G401.6 (cell line): ENCODE measurements around the gene LSP1.
"Not testable (repeated sequence)": the region's sequence is repeated elsewhere in the genome, so short reads cannot be mapped to it uniquely, and the experiment has no call there.

Experiments used
- FAIRE-seq: peaks from 2 replicates; lab custom pipeline; 2012; peaks lifted over from hg19 to GRCh38; lab: Jason Lieb, UNC

LSP1 gene

DNA sequence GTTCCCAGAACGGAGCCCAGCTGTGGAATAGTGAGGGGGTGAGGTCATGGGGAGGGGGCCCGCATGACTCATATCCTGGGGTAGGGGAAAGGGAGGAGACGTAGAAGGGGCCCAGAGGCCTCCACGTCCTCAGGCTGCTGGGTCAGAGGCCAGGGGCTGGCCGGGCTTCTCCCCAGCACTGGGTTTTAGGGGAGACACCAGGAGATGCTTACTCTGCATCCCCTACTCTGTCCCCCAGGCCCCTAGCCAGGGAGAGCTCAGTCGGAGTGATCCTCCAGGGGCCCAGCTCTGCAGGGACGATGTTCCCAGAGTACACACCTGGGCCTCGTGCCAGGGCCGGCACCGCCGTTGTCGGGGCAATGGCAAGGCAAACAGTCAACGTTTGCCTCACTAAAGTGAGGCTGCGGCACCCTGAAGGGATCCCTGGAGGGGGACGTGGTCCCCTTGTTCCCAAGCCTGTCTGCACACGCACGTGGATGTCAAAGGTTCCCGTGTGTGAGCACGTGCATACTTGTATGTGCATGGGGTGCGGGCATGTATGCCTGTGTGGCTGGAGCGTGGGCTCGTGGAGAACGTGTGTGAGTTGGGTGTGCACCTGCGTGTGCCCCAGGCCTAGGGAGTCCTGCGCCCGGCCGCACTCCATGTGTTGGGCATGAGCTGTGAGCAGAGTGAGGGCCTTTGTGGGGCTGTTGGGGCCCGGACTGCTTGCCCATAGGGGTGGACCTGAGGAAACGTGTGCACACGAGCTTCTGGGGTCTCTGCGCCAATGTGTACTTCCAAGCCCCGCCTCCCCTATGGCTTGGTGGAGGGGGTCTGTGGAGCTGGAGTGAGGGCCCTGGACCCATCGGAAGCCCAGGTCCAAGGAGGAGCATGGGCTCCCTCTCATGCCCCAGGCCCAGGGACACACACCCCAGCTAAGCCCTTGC lies 24.6 kb downstream of the LSP1 start:
- no peak for FAIRE-seq

DNA sequence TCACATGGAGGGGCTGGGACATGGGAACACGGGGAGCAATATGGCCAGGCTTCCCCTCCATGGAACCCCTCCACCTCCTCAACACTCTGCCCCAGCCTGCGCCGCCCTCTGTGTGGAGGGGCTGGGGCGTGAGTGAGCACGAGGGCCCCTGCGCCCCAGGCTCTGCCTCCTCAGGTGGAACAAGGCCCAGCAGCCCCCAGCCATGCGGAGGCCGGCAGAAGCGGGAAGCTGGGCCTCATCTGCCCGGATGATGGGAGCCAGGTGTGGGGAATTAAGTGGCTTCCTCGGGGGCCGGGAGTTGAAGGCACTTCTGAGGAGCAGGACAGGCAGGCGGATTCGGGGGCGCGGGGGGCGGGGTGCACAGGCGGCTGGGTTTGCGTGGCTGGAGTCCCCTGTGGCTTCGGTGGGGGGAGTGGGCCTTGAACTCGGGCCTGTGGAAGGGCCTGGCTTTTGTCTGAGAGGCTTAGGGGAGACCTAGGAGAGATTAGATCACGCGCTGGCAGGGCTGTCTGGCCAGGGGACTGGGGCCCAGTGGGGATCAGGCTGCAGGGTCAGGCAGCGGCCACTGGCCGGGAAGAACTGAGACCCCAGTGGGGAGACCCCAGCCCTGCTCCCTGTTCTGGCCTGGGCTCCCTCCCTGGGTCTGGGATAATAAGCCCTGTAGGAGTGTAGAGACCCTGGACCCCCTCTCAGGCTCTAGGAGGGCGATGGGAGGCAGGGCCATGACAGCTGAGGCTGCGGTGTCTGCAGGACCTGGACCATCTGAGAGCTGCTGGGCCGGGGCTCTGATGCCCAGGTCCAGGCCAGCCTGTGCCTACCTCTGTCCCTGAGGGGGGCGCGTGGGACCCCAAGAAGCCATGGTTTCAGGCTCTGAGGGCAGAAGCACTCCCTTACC lies 25.5 kb downstream of the LSP1 start:
- FAIRE-seq: no peak

DNA sequence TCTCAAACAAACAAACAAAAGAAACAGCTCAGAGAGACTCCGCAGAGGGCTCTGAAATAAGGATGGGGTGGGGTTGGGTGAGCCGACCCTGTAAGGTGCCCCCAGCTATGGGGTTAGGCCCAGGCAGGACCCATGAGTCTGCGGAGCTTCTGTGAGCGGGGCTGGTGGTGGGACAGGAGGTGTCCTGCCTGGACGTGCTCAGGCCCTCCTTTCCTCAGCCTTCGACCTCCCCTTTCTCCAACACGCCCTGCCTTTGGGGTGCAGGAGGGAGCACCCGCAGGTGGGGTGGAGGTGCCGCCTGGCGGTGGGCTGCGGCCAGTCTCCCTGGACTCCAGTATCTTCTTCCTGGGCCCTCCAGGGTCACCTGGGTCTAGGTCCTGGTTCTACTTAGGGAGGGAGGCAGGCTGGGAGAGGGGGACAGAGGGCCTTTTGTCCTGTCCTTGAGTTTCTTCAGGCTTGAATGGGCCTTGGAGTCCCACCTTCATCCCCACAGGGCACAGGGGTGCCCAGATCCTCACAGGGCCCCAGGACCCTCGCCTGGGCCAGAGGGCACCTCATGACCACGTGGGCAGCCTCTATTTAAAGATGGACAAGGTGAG lies 26.6 kb downstream of the LSP1 start:
- no peak for FAIRE-seq

DNA sequence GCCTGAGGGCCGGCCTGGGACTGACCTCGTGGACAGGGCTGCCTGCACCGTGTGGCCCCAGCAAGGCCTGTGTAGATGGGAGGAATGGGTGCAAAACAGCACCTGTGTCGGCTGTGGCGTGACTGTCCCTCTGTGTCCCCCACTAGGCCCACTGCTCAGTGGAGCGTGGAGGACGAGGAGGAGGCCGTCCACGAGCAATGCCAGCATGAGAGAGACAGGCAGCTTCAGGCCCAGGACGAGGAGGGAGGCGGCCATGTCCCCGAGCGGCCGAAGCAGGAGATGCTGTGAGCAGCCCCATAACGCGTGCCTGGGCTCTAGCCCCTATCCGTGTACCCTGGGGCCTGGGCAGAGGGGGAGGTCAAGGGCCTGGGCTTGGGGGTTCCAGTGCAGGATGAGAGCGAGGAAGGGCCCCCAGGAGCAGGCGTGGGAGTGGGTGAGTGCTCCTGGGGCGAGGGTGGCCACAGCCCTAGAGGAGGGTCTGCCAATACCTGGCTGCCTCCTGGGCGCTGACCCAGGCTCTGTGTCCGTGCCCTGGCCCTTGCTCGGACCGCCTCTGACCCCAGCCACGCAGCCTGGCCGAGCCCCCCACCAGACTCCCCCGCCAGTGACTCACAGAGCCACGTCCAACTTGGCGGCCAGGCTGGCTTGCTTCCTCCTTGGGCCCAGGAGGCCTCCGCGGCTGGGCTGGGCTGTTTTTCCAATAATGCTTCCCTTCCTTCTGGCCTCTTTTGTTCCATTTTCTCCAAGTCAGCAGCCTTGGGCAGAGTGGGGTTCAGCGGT lies 27.2 kb downstream of the LSP1 start:
- no peak for FAIRE-seq

DNA sequence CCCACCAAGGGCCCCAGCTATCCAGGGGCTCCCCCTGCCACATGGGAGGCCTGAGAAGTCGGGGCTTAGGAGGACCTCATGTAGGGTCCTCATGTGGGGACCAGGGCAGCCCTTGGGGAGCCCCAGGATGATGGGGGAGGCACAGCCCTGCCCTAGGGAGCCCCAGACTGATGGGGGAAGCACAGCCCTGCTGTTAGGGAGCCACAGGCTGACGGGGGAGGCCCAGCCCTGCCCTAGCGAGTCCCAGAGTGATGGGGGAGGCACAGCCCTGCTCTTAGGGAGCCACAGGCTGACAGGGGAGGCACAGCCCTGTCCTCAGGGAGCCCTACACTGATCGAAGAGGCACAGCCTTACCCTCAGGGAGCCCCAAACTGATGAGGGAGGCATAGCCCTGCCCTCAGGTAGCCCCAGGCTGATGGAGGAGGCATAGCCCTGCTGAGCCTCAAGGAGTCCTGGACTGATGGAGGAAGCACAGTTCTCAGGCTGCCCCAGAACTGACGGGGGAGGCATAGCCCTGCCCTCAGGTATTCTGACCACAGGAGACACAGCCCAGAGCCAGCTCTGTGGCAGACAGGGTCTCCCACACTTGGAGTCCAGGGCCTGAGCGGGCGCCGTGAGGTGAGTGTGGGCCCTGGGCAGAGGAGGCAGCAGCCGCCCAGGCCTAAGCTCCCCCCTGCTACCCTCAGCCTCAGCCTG lies 28.0 kb downstream of the LSP1 start:
- FAIRE-seq: no peak

DNA sequence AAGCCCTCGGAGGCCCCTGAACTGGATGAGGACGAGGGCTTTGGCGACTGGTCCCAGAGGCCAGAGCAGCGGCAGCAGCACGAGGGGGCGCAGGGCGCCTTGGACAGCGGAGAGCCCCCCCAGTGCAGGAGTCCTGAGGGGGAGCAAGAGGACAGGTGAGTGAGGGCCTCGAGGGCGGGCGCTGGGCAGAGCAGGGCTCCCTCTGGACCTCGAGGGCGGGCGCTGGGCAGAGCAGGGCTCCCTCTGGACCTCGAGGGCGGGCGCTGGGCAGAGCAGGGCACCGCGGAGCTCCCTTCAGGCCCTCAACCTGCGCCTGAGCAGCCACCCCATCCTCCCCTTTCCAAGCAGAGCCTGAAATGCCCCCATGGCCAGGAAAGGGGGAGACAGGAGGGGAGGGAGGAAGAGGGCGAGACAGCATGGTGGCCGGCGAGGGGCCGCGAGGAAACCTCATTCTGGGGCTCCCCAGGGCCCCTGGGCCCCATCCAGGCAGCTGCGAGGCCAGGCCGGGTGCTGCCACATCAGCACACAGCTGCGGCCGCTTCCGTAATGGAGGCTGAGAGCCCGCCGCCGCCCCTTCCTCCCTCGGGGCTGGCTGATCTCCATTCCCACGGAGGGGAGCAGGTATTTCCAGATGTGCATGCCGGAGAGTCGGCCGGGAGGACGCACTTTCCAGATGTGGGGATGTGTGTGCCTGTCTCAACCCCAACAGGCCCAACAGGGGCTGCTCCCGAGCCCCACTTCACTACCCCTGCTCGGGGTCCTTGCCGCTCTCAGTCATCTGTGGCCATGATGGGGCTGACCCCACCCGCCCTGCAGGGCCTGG lies 28.8 kb downstream of the LSP1 start:
- FAIRE-seq: no peak

DNA sequence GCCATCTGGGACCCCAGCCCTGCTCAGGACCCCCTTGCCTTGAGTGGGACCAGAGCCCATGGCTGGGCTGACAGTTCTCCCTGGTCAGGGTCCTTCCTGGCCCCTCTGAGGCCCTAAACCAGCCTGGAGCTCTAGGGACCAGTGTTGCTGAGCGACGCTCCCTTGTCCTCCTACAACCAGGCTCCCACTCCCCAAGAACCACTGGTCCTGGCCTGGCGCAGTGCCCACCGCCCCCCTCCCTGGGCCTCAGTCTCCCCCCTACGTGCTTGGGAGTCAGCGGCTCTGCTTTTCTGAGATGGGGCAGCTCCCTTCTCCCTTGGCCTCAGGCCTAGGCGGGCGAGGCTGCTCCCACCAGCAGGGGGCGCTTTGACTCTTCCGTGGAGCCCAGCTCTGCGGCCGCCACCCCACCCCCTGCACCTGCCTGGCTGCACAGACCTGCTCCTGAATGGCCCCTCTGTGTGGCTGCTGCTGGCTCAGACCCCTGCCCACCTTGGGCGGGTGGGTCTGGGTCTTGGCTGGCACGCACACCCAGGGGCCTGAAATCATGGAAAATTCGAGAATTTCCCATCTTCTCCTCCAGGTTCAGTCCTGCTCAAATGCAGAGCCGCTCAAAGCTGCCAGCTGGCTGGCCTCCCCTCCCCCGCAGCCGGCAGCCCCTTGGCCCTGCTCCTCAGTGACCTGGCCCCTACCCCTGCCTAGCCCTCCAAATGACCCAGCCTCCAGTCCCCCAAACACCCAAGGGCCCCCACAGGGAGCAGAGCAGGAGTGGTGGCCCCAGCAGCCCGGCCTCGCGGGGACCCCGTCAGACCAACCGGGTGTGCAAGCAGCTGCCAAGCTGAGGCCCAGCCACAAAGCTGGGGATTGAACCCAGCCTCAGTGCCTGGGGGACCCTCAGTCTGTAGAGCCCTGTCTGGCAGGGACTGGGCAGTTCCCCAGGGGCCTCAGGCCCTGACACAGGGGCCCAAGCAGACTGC lies 29.7 kb downstream of the LSP1 start:
- FAIRE-seq: no peak

DNA sequence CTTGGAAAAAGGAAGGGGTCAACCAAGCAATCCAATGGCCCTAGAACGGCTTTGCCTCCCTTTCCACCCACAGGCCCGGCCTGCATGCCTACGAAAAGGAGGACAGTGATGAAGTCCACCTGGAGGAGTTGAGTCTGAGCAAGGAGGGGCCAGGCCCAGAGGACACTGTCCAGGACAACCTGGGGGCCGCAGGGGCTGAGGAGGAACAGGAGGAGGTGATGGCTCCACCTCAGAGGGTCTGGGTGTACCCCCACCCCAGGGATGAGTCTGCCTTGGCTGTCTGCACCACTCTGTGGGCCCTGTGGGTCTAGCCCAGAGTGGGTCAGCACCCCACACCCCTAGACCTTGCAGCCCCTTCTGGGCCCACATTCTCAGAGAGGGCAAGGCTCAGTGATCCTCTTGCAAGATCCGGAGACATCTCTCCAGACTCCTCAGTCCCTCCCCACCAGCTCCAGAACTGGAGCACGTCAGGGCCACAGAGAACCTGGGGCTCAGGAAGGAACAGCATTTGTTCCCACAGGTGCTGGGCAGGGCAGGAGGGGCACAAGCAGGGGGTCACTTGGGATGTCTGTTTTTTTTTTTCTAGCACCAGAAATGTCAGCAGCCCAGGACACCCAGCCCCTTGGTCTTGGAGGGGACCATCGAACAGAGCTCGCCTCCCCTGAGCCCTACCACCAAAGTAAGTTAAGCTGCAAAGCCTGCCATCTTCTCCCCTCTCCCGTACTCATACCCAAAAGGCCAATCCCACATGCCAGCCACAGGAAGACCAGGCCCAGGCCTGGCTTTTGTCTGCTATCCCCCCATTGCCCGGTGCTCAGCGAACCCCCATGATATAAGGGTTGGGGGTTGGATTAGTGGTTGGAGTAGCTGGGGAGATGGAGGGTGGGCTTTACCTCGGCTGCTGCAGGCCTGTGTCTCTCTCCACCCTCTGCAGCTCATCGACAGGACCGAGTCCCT lies 30.7 kb downstream of the LSP1 start:
- FAIRE-seq: no peak

DNA sequence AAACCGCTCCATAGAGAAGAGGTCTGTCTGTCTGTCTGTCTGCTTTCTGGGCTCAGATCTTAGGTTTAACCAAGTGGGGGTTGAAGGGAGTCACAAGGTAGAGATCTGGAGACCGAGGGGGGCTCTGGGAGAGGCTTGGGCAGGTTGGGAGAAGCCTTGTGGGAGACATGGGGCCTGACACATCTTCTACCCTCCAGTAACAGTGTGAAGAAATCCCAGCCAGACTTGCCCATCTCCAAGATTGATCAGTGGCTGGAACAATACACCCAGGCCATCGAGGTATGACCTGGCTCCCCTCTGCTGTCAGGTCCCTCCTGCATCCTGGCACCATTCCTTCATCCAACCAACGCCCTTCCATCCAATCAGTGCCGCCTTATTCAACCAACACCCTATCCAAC lies 31.4 kb downstream of the LSP1 start:
- no peak for FAIRE-seq

DNA sequence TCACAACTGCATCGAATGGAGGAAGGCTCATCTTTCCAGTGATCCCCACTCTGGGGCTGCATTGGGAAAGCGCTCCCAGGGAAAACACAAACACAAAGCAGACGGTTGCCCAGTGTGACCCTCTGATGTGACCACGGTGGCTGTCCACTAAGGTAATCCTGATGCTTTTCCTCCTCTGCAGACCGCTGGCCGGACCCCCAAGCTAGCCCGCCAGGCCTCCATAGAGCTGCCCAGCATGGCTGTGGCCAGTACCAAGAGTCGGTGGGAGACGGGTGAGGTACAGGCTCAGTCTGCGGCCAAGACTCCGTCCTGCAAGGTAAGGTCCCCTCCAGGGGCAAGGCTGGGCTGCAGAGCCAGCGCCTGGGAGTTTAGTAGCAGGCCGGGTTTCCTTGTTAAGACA lies 33.7 kb downstream of the LSP1 start:
- not testable (repeated sequence) for FAIRE-seq

DNA sequence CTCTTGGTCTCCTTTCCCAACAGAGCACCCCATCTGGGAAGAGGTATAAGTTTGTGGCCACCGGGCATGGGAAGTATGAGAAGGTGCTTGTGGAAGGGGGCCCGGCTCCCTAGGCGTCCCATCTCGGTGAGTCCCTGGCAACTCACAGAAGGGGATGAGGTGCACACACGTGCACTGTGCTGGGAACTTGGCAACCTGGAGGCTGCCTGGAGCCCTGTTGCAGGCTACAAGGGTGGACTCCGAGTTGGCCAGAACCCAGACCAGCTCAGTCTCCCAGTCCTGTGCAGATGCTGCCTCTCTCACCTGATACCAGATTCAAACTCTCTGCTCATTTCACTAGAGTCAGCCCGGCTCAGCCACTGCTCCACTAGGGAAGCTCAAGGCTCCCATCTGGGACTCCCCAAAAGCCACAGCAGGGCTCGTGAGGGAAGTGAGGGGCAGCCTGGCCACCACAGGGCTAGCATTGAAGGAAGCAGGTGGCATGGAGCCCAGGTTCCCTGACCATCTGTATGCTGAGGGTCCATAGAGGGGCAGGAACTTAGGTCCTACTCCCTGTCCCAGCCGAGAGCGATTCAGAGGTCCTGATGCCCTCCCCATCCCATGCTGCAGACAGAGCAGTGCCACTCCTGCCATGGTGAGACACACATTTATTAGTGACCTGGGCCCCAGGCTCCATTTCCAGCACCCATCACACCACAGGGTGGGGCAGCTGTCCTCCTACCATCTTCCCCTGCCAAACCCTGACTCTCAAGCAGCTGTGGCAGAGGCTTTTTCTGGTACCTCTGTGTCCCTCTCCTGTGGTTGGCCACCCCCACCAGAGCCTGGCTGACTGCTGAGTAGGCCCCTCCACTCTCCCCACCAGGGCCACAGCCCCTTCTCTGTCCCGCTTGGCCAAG lies 34.8 kb downstream of the LSP1 start:
- no peak for FAIRE-seq

DNA sequence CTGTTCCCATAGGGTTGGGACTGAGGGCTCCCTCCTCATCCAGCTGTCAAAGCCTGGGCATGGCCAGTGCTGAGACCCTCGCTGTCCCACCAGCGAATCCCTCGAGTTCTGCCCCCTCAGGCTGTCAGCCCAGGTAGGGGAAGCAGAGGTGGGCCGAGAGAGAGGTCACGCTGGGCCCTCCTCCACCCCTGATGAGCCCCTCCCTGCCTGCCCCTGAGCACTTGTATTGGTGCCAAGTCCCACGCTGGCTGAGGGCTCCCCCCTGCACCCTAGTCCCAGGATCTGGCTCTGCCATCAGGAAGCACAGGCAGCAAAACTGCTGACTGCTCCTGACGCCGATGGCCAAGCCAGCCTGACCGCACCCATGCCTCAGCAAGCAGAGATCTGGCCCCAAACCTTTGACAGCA lies 35.5 kb downstream of the LSP1 start:
- no peak for FAIRE-seq

DNA sequence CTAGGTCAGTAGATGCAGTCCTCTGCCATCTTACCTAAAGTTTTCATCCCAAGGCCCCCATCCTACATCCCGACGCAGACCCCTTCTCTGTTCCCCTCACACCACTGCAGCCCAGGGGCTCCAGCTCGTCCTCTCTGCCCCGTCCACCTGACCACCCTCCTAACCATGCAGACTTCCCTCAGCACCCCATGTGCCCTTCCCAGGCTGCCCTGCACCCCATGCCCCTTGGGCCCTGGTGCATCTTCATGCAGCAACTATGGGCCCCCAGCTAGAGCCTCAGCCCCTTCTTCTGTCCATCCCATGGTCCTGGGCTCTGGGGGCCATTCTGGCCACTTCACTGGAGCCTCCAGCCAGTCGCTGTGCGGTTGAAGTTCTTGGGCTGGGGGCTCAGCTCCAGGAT lies 35.9 kb downstream of the LSP1 start:
- FAIRE-seq: no peak

DNA sequence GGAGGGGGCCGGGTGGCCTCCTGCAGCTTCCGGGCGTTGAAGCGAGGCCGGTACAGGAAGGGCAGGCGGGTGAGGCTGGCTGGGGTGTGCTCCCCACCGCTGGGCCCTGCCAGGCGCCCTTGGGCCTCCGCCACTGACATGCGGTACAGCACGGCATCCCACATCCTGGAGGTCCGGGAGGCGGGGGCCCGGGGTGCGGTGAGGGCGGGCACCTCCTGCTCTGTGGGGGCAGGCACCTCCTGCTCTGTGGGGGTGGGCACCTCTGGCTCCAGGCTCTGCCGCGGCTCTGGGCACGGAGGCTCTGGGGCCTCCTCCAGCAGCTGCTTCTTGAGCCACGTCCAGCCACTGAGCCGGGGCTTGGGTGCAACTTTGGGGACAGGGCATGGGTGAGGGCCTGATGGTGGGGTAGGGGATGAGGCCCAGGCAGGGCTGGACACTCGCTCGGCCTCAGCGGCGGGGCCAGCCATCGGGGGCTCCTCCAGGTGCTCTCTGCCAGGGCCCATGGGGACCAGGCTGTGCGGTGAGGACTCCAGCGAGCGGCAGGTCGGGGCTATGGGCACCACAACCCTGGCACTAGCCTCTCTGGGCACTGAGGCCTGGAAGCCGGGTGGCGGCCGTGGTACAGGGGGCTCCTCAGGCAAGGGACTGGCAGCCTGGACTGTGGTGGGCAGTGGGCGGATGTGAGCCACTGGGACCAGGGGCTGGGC lies 36.5 kb downstream of the LSP1 start:
- FAIRE-seq: no peak

DNA sequence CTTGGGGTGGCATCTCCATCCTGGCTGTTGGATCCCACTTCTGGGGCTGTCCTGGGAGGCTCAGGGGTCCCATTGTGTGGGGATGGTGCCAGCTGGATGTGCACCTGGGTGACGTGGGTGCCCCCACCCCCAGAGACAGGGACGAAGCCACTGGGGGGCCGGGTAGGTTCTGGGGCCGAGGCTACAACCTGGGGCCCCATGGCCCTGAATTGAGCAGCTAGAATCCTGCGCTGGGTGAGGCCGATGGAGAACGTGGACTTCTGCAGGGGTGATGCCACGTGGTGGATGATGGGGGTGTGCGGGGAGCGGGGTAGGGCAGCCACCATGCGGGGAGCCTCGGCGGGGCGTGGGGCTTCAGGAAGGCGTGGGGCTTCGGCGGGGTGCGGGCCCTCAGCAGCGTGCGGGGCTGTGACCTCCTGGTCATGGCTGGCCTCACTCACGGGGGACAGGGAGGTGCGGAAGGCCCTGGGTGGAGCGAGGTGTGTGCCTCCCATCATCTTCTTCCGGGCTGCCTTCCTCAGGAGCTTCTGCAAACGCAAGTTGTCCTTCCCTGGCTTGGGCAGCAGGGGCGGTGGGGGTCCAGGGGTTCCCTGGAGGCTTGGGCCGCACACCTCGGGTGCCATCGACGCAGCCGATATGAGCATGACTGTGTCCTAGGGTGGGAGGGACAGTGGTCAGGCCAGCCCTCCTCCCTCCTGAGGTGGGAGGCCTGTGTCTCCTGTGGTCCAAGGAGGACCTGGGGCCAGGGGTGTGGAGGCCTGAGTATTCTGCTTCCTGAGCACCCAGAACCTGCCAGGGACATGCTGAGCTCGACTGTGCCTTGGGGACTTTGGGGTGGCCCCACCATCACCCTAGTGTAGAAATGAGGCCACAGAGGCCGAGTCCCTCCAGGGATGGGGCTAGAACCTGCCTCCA lies 37.3 kb downstream of the LSP1 start:
- FAIRE-seq: no peak
